ENCODE data around the gene HPS6. TPM values are rescaled to one million over a fixed set of nuclear protein-coding genes. Genes with fewer than 3 reads are reported as not detected.

Gene HPS6
- total and polyA plus RNA-seq, 9 of the 15 experiments (the other 6 are each of a cell fraction or from before 2014, with no cell fraction given) = 0.45 to 14.0 (median 4.5) TPM

DNA sequence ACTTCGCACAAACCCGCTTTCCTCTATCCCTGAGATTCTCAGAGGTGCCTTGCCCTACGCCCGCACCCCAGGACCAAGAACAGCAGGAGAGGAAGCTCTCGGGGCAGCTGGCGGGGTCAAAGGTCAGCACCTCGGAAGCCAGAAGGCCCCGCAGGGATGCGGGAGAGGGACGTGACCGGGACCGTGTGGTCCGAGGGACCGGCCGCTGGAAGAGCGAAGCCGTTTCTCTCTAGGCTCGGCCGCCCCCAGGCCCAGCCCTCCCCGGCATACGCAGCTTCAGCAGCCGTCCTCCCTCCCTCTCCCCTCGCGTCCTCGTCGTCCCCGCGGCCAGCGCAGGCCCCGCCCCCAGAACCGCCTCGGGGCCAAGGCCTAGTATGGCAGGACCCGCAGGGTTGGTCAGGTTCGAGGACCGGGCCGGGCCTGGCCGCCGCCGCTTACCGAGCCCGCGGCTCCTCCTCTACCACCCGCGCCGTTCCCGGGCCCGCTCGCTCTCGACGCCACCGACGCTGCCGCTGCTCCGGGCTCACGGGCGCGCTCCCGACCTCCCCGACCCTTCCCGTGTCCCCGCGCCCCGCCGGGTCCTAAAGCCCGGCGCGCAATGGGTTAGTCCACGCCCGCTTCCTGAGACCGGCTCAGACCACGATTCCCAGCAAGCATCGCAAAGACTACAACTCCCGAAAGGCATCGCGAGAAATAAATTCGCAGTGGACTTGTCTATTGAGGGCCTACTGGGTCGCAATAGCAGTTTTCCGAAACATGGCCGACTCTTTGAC is 9.3 kb upstream of the HPS6 start, which contains the start of gene ARMH3 (continued):
- no peak for TF ChIP-seq YBX1 (IDR thresholded peaks at IDR 0.05)
- TF ChIP-seq RBM25 (IDR thresholded peaks at IDR 0.05; ENCODE audit: low read depth, low read length, severe bottlenecking) = peak; percentile 45
- TF ChIP-seq, protein P1, sequence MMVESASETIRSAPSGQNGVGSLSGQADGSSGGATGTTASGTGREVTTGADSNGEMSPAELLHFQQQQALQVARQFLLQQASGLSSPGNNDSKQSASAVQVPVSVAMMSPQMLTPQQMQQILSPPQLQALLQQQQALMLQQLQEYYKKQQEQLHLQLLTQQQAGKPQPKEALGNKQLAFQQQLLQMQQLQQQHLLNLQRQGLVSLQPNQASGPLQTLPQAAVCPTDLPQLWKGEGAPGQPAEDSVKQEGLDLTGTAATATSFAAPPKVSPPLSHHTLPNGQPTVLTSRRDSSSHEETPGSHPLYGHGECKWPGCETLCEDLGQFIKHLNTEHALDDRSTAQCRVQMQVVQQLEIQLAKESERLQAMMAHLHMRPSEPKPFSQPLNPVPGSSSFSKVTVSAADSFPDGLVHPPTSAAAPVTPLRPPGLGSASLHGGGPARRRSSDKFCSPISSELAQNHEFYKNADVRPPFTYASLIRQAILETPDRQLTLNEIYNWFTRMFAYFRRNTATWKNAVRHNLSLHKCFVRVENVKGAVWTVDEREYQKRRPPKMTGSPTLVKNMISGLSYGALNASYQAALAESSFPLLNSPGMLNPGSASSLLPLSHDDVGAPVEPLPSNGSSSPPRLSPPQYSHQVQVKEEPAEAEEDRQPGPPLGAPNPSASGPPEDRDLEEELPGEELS (CRISPR knock-in tag; IDR thresholded peaks at IDR 0.05; ENCODE audit: borderline replicate concordance) = peak; percentile 47; the same call in 1 of the 2 replicates
- TF ChIP-seq, protein P2, sequence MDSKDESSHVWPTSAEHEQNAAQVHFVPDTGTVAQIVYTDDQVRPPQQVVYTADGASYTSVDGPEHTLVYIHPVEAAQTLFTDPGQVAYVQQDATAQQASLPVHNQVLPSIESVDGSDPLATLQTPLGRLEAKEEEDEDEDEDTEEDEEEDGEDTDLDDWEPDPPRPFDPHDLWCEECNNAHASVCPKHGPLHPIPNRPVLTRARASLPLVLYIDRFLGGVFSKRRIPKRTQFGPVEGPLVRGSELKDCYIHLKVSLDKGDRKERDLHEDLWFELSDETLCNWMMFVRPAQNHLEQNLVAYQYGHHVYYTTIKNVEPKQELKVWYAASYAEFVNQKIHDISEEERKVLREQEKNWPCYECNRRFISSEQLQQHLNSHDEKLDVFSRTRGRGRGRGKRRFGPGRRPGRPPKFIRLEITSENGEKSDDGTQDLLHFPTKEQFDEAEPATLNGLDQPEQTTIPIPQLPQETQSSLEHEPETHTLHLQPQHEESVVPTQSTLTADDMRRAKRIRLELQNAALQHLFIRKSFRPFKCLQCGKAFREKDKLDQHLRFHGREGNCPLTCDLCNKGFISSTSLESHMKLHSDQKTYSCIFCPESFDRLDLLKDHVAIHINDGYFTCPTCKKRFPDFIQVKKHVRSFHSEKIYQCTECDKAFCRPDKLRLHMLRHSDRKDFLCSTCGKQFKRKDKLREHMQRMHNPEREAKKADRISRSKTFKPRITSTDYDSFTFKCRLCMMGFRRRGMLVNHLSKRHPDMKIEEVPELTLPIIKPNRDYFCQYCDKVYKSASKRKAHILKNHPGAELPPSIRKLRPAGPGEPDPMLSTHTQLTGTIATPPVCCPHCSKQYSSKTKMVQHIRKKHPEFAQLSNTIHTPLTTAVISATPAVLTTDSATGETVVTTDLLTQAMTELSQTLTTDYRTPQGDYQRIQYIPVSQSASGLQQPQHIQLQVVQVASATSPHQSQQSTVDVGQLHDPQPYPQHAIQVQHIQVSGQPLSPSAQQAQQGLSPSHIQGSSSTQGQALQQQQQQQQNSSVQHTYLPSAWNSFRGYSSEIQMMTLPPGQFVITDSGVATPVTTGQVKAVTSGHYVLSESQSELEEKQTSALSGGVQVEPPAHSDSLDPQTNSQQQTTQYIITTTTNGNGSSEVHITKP (IDR thresholded peaks at IDR 0.05; ENCODE audit: partially characterized antibody) = peak; percentile 95
- peak; percentile 99 for TF ChIP-seq ZFX (CRISPR knock-in tag; IDR thresholded peaks at IDR 0.05)
- no peak for TF ChIP-seq SMAD1 (IDR thresholded peaks at IDR 0.05; ENCODE audit: low read depth, low read length, partially characterized antibody)
- TF ChIP-seq, protein P3, sequence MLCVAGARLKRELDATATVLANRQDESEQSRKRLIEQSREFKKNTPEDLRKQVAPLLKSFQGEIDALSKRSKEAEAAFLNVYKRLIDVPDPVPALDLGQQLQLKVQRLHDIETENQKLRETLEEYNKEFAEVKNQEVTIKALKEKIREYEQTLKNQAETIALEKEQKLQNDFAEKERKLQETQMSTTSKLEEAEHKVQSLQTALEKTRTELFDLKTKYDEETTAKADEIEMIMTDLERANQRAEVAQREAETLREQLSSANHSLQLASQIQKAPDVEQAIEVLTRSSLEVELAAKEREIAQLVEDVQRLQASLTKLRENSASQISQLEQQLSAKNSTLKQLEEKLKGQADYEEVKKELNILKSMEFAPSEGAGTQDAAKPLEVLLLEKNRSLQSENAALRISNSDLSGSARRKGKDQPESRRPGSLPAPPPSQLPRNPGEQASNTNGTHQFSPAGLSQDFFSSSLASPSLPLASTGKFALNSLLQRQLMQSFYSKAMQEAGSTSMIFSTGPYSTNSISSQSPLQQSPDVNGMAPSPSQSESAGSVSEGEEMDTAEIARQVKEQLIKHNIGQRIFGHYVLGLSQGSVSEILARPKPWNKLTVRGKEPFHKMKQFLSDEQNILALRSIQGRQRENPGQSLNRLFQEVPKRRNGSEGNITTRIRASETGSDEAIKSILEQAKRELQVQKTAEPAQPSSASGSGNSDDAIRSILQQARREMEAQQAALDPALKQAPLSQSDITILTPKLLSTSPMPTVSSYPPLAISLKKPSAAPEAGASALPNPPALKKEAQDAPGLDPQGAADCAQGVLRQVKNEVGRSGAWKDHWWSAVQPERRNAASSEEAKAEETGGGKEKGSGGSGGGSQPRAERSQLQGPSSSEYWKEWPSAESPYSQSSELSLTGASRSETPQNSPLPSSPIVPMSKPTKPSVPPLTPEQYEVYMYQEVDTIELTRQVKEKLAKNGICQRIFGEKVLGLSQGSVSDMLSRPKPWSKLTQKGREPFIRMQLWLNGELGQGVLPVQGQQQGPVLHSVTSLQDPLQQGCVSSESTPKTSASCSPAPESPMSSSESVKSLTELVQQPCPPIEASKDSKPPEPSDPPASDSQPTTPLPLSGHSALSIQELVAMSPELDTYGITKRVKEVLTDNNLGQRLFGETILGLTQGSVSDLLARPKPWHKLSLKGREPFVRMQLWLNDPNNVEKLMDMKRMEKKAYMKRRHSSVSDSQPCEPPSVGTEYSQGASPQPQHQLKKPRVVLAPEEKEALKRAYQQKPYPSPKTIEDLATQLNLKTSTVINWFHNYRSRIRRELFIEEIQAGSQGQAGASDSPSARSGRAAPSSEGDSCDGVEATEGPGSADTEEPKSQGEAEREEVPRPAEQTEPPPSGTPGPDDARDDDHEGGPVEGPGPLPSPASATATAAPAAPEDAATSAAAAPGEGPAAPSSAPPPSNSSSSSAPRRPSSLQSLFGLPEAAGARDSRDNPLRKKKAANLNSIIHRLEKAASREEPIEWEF (CRISPR knock-in tag; IDR thresholded peaks at IDR 0.05) = no peak
- TF ChIP-seq TCF7 (IDR thresholded peaks at IDR 0.05; ENCODE audit: borderline replicate concordance) = no peak
- no peak for TF ChIP-seq CSDE1 (IDR thresholded peaks at IDR 0.05)
- TF ChIP-seq HDAC8 (tag; IDR thresholded peaks at IDR 0.05) = peak; percentile 43; the same call in 1 of the 2 replicates
- TF ChIP-seq FOXK1 (CRISPR knock-in tag; IDR thresholded peaks at IDR 0.05; ENCODE audit: borderline replicate concordance) = no peak
- no peak for TF ChIP-seq ZNF316 (IDR thresholded peaks at IDR 0.05)
- 0 out of 2 replicates have a peak, but pooled peaks have one; percentile 27 for TF ChIP-seq E2F3 (CRISPR knock-in tag; IDR thresholded peaks at IDR 0.05)
- peak; percentile 81 for TF ChIP-seq ETV1 (tag; conservative IDR thresholded peaks at IDR 0.05; ENCODE audit: low read depth)
- peak; percentile 64; the same call in 1 of the 2 replicates for TF ChIP-seq CREB1 (IDR thresholded peaks at IDR 0.05)
- TF ChIP-seq CREB1 (CRISPR knock-in tag; IDR thresholded peaks at IDR 0.05) = peak; percentile 73
- peak; percentile 53 for TF ChIP-seq POLR2AphosphoS5 (IDR thresholded peaks at IDR 0.05; ENCODE audit: control insufficient read depth, insufficient read depth, low read depth, low read length)

Measured in K562 (cell line).